ENCODE results near the gene QRICH1.
A peak's percentile ranks its signal among the peaks of the same experiment; 100 is the strongest.

Gene QRICH1

GRCh38 chr3:49022688-49023171, 71.1 kb downstream of the QRICH1 start:
- no peaks in the 10 kb centered on the region for H4K20me1 ChIP-seq (ENCODE audit: insufficient read depth)
- H3K79me2 ChIP-seq (ENCODE audit: insufficient read depth, low read depth) = peaks cover 39% of the 10 kb centered on the region; the same call in 1 of the 2 replicates
- no peaks in the 10 kb centered on the region for H3K36me3 ChIP-seq (ENCODE audit: insufficient read depth)
- peak overlapping the region; percentile 76 for H3K4me3 ChIP-seq (IDR thresholded peaks at IDR 0.05; ENCODE audit: insufficient read depth, low read depth, low read length)
- peaks cover 17% of the 10 kb centered on the region for H3K4me1 ChIP-seq (ENCODE audit: low read depth, poor library complexity, severe bottlenecking)
- H3K27ac ChIP-seq = peak overlapping the region; percentile 94
- peak overlapping the region; percentile 93 for H3K9ac ChIP-seq
- H3K27me3 ChIP-seq (ENCODE audit: insufficient read depth, low read depth) = no peaks in the 10 kb centered on the region
- no peak overlapping the region for H2AFZ ChIP-seq (ENCODE audit: low read depth)
- peak overlapping the region; percentile 93 for H3K4me2 ChIP-seq
- no peak; the same call in 1 of the 2 replicates for TF ChIP-seq CTCF (conservative IDR thresholded peaks at IDR 0.05; ENCODE audit: low read depth, low read length)

GRCh38 chr3:49021813-49022687, 71.8 kb downstream of the QRICH1 start, which contains the start of gene NDUFAF3:
TSS of gene NDUFAF3 (plus strand) at chr3:49022121. CDS start at chr3:49022145, 24 bp downstream.
- no peaks in the 10 kb centered on the region for H3K27me3 ChIP-seq (ENCODE audit: insufficient read depth, low read depth)
- H3K27ac ChIP-seq = peak within 1 kb of the TSS; percentile 94
- H3K79me2 ChIP-seq (ENCODE audit: insufficient read depth, low read depth) = peaks cover 33% of the 10 kb centered on the region; the same call in 1 of the 2 replicates
- peak within 1 kb of the TSS; percentile 93 for H3K4me2 ChIP-seq
- peaks cover 21% of the 10 kb centered on the region for H3K4me1 ChIP-seq (ENCODE audit: low read depth, poor library complexity, severe bottlenecking)
- peak within 1 kb of the TSS; percentile 22; the same call in 1 of the 2 replicates for H2AFZ ChIP-seq (ENCODE audit: low read depth)
- peak; percentile 67 for TF ChIP-seq CTCF (conservative IDR thresholded peaks at IDR 0.05; ENCODE audit: low read depth, low read length)
- peak within 1 kb of the TSS; percentile 93 for H3K9ac ChIP-seq
- peak within 1 kb of the TSS; percentile 76 for H3K4me3 ChIP-seq (IDR thresholded peaks at IDR 0.05; ENCODE audit: insufficient read depth, low read depth, low read length)
- H3K36me3 ChIP-seq (ENCODE audit: insufficient read depth) = no peaks in the 10 kb centered on the region
- H4K20me1 ChIP-seq (ENCODE audit: insufficient read depth) = no peaks in the 10 kb centered on the region

GRCh38 chr3:49021213-49021812, 72.6 kb downstream of the QRICH1 start:
- Histone ChIP-seq H3K27me3 (ENCODE audit: insufficient read depth, low read depth) (no peaks in the 10 kb centered on the region), H3K36me3 (ENCODE audit: insufficient read depth) (no peaks in the 10 kb centered on the region), H3K79me2 (ENCODE audit: insufficient read depth, low read depth) (peaks cover 33% of the 10 kb centered on the region; the same call in 1 of the 2 replicates), H3K4me1 (ENCODE audit: low read depth, poor library complexity, severe bottlenecking) (peaks cover 21% of the 10 kb centered on the region), H3K27ac (peak overlapping the region; percentile 94), H2AFZ (ENCODE audit: low read depth) (peak overlapping the region; percentile 14; the same call in 1 of the 2 replicates), H4K20me1 (ENCODE audit: insufficient read depth) (no peaks in the 10 kb centered on the region), H3K9ac (peak overlapping the region; percentile 93), H3K4me2 (peak overlapping the region; percentile 76; the same call in 1 of the 2 replicates), H3K4me3 (IDR thresholded peaks at IDR 0.05; ENCODE audit: insufficient read depth, low read depth, low read length) (peak overlapping the region; percentile 43)
- TF ChIP-seq CTCF (conservative IDR thresholded peaks at IDR 0.05; ENCODE audit: low read depth, low read length) = no peak

- Histone ChIP-seq H3K36me3 (ENCODE audit: insufficient read depth) (no peaks in the 10 kb centered on the region), H3K4me1 (ENCODE audit: low read depth, poor library complexity, severe bottlenecking) (peaks cover 21% of the 10 kb centered on the region), H3K27ac (peak overlapping the region; percentile 94), H3K79me2 (ENCODE audit: insufficient read depth, low read depth) (peaks cover 33% of the 10 kb centered on the region; the same call in 1 of the 2 replicates), H2AFZ (ENCODE audit: low read depth) (no peak overlapping the region), H3K9ac (peak overlapping the region; percentile 93), H3K4me3 (IDR thresholded peaks at IDR 0.05; ENCODE audit: insufficient read depth, low read depth, low read length) (peak overlapping the region; percentile 68), H3K4me2 (peak overlapping the region; percentile 76), H3K27me3 (ENCODE audit: insufficient read depth, low read depth) (no peaks in the 10 kb centered on the region), H4K20me1 (ENCODE audit: insufficient read depth) (no peaks in the 10 kb centered on the region)
- no peak for TF ChIP-seq CTCF (conservative IDR thresholded peaks at IDR 0.05; ENCODE audit: low read depth, low read length)
Measured at GRCh38 chr3:49020330-49021212, 73.3 kb downstream of the QRICH1 start.

Data from KMS-11 (cell line).